GM20431 (cell line): ENCODE results near the gene INTS11.
"Not testable (repeated sequence)": the region's sequence is repeated elsewhere in the genome, so short reads cannot be mapped to it uniquely, and the experiment has no call there.

ENCODE experiments used
- in situ Hi-C: fragments of 300-500 bp; cut with MseI, MboI; formaldehyde crosslinking; loops from one replicate; pipeline ENCODE4 v1.15.0; 2020; ENCODE audit warnings: low sequenced_read_pairs; ENCODE audit not compliant: unreplicated experiment

Gene INTS11

DNA sequence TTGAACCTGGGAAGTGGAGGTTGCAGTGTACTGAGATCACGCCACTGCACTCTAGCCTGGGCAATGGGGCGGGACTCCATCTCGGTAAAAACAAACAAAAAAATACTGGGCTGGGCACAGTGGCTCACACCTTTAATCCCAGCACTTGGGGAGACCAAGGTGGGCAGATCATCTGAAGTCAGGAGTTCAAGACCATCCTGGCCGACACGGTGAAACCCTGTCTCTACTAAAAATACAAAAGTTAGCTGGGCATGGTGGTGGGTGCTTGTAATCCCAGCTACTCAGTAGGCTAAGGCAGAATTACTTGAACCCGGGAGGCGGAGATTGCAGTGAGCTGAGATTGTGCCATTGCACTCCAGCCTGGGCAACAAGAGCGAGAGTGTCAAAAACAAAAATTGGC is 8.3 kb downstream of the INTS11 start:
- in situ Hi-C loops: not testable (repeated sequence)

DNA sequence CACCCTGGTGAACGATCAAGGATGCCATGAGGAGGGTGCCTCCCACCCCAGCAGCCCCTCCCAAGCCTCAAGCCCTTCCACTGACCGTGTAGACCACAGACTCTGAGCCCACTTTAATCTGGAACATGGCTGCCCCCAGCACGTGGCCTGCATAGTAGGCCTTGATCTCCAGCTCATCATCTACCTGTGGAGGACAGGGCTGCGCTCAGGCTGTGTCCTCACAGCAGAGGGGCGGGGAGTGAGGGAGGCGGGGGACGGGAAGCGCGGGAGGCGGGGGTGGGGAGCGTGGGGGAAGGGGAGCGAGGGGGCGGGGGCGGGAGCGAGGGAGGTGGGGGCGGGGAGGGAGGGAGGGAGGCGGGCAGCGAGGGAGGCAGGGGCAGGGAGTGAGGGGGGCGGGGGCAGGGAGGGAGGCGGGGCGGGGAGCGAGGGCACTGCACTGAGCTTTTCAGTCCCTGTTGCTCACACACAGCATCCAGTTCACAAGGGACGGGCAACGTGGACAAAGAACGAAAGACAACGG is 9.0 kb downstream of the INTS11 start:
- in situ Hi-C loops: no loop called here

DNA sequence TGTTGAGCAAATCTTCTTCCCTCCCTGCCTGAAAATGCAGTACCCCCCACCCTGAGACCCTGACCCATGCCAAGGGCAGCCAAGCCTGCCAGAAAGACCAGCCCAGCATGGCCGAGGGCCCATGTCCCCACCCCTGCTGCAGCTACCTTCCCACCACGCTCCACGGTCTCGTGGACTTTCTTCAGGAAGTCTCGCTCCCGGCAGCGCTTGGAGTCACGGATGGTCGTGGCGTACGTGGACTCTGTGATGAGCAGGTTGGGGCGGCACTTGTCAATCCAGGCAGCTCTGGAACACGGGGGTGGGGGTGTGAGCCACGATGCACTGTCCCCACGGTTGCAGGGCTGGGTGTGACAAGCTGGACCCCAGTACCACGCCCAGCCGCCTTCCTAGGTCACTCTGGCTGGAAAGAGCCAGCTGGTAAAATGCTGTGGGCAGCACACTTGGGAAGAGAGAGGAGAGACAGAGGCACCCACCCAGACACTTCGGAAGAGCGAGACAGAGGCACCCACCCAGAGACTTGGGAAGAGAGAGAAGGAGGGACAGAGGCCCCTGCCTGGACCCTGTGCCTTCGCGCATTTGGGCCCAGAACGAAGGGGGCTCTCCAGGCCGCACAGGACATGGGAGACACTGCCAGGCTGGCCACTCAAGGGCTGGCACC is 9.7 kb downstream of the INTS11 start:
- in situ Hi-C loops: no loop called here

DNA sequence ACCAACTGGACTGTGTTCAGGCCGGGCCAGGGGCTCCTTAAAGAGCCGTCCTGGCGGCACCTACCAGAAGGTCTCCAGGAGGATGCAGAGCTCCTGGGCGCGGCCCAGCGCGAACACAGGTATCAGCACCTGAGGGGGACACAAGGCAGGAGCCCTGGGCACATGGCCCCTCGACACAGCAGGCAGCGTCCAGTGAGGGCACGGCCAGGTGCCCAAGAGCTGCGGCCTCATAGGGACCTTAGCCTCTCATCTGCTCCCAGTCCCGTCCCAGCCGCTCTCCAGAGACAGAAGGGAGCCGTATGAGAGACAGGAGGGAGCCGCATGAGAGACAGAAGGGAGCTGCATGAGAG is 10.2 kb downstream of the INTS11 start:
- in situ Hi-C loops: no loop called here

DNA sequence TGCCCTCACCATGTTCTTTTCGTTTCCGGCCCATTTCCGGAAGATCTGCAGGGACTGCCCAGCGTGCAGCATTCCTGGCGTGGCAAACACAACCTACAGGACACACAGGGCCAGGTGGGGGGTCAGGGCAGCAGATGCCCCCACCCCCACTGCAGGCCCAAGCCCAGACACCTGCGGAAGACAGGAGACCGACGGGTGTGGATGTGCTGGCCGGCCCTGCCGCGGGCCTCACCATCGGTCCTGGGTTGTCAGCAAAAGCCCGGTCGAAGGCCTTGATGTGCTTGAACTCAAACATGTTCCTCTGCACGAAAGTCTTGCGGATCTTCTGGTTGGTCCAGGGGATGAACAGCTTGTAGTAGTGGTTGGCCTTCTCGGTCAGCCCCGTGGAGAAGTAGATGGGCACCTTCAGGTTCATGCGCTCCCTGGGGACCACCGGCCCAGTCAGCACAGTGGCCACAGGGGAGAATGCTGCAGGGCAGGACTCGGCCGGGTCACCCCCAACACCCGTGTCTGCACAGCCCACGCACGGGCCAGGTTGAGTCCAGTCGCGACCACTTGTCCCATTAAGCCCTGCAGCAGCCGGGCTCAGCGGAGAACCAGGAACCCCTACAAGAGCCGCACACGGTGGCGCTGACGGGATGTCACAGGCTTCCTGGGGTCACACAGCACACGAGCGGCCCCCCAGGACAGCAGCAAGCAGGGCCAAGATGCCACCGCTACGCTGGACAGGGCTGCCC is 10.8 kb downstream of the INTS11 start:
- in situ Hi-C loops: no loop called here

DNA sequence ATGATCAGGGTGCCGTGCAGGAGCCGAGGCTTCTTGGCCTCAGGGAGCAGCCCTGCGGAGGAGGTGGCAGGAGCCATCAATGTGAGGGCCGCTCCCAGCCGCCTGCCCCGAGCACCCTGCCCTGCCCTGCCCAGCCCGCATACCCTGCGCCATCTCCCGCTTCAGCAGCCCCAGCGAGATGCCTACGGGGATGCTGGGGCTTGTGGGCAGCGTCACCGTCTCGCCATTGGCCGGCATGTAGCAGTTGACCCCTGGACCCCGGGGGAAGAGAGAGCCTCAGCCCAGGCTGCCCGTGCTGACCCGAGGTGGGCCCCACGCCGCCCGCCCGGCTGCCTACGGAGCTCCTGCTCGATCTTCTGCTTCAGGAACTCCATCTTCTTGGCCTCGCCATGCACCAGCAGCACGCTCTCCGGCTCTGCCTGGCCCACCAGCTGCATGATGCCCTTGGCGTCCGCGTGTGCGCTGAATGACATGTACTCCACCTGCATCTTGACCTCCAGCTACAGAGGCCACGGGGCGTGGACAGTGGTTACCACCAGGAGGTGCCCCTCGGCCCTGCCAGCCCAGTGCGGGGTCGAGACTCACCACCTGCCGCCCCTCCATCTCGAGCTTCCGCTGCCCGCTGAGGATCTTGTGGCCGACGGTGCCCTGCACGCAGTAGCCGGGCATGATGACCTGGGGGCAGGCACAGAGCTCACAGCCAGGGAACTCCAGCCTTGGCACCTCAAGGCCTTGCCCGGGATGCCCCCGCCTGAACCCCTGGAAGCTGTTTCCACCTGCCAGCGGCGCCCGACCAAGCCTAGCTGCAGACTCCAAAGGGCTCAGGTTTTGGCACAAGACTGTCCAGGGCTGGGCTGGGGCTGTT is 11.8 kb downstream of the INTS11 start:
- in situ Hi-C loops: no loop called here

DNA sequence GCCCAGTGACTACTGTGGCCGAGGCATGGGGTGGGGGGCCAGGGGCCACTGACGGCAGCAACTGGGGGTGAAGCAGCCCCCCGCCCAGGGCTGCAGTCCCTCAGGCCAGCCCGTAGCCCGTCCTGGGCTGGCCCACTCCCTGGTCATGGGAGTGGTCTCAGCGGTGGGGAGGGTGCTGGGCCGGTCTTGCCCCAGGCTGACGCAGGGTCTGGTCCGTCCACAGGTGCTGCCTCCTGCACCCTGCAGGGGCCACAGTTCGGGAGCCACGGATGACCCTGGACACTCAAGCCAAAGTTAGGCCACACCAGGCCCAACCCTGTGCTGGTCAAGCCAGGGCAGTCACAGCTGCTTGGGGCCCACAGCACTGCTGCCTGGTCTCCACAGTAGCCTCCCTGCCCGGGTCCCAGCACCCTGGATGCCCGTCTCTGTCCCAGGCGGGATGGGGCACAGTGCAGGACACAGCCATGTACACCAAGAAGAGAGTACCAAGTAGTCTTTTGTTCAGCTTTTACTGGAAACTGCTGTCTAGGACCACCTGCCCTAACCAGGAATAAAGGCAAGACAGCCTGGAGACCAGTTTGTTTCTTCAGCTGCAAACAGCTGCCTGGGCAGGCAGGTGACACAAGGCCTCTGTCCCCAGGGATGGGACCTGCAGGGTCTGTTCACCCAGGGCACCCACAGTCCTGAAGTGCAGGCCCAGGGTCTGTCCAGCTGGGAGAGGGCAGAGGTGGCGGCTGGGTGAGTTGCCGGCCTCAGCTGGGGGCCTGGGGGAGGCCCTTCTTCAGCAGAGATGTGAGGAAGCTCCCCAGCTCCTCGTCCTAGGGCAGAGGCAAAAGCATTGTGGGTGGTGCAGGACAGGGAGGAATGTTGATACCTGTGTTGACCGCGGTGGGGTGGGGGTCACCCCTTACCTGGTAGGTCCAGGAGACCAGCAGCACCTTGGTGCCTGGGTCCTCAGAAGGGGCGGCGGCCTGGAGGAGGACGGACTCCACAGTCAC is 13.1 kb downstream of the INTS11 start:
- in situ Hi-C loops: no loop called here

DNA sequence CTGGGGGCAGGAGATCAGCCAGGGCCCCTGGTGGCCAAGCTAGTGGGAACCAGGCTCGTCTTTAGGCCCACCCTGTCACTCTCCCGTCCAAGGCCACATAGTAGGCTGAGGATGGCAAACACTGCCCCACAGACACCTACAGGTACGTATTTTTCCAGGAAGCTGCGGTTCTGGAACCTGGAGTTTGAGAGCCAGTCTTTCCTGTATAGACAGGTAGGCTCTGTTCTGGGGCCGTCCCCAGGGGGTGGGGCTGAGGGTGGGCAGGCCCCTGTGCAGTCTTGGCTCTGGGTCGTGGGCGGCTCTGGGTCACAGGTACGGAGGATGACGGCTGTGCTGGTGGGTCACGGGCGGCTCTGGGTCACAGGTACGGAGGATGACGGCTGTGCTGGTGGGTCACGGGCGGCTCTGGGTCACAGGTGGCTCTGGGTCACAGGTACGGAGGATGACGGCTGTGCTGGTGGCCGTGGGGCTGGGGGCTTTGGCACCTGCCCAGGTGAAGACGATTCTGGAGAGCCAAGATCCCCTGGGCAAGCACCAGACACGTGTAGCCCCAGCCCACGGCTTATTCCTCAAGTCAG is 13.9 kb downstream of the INTS11 start:
- in situ Hi-C loops: no loop called here

DNA sequence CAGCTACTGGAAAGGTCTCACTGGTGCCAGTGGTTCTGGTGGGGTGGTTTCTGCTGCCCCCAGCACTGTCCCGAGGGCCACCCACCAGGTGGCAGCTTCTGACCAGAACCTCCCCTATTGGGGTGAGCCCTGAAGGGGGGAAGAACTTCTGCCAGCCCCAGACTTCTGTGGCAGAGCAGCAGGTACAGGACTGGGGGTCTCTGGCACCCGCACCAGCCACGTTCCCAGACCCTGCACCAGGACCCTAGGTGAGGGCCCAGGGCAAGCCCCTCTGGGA is 14.4 kb downstream of the INTS11 start:
- in situ Hi-C loops: no loop called here

DNA sequence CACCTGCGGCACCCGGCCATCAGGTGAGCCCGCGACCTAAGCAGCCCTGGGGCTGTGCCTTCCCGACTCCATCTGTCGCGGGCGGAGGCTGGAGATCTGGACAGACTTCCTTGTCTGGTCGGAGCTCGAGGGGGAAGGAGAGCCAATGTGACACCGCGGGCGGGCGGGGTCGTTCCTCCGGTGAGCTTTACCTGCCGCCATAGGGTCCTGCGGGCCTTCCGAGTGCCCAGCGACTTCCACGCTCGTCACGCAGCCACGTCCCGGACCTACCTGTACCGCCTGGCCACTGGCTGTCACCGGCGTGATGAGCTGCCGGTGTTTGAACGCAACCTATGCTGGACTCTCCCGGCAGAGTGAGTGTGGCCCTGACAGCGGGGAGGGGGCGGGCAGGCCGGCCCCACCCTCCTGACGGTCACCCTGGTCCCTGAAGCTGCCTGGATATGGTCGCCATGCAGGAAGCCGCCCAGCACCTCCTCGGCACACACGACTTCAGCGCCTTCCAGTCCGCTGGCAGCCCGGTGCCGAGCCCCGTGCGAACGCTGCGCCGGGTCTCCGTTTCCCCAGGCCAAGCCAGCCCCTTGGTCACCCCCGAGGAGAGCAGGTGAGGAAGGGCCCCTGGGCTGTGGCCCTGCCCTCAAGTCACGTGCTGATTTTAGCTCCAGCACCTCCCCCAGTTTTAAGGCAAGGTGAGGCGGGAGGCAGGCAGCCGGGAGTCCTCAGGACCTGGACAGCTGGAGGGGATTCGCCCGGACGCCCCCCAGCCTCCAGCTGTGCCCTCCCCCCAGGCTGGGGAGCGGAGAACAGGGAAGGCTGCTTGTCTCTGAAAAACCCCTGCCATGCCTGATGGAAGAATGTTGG is 15.0 kb downstream of the INTS11 start:
- in situ Hi-C loops: no loop called here

DNA sequence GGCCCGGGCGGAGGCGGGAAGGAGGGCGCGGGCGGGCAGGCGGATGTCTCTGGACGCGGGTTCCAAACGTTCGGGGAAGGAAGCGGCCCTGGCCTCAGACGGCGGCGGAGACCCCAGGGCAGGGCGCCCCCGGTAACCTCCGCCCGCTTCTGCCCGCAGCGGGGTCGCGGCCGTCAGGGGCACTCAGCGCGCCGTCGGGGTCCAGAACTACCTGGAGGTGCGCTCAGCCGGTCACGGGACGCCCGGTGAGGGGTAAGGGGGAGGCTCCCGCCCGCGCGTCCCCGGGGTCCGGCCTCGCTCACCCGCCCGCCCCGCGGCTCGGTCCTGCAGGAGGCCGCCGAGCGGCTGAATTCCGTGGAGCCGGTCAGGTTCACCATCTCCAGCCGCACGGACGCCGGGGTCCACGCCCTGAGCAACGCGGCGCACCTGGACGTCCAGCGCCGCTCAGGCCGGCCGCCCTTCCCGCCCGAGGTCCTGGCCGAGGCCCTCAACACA is 15.7 kb downstream of the INTS11 start:
- in situ Hi-C loops: no loop called here

DNA sequence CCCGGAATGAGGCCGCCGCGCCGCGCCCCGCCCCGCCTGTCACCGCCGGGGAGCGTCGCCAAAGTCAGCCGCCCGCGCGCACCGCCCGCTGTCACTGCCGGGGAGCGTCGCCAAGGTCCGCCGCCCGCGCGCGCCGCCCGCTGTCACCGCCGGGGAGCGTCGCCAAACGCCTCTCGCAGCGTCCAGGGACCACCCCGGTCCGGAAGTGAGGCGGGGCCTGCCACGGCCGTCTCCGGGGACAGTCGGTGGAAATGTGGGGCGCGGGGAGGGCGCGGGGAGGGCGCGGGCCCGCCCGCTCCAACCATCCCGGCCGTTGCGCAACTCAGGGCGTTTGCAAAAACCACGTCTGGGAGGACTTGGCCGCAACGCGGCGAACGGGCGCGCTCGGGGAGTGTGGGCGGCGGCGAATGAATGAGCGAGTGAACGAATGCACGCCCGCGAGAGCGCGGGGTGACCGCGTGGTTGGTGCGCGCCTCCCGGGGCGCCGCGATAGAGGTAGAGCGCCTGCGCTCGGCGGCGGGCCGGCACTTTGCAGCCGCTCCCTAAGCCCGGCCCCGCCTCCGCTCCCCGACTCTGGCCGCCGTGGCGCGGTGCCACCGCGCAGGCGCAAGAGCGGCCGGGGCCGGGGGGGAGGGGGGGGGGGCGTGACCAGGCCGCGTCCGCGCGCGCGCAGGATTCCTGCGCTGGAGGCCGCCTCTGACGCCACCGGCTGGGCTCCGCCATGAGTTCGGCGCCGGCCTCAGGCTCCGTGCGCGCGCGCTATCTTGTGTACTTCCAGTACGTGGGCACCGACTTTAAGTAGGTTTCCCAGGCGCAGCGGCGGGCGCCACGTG is 16.3 kb downstream of the INTS11 start, which contains the start of the genes ACAP3 and PUSL1:
TSS of gene ACAP3 (minus strand) at position 8 of the 833 bp plus-strand sequence. CDS start 115 bp downstream, outside the sequence.
TSS of gene PUSL1 (plus strand) at position 675 of the 833 bp plus-strand sequence. CDS start at position 722, 47 bp downstream.
- in situ Hi-C loops: no loop called here

DNA sequence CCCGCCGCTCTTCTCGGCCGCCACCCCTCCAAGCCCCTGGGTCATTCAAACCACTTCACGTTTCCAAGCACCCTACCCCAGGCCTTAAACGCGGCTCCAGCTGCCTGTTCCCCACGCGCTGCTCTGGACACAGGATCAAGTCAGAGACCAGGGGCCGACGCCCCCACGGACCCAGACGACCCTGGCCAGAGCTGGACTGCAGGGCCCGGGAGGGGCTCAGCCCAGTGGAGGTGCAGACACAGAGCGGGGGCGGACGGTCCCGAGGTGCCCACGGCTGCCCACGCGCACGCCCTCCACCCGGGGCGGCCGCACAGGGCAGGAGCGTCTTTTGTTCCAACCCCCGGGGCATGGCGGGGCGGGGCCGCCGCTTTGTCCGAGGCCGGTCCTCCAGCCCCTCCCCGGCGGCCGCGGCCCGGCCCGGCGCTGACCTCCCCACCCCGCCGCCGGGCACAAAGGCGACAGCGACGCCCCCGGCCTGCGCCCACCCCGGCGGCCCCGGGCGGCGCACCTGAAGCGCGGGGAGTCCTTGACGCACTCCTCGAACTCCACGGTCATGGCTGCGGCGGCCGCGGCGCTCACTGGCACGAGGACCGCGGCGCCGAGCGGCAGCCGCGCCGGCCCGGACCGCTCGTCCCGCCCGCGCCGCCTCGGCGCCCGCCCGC is 17.1 kb downstream of the INTS11 start:
- in situ Hi-C loops: no loop called here

DNA sequence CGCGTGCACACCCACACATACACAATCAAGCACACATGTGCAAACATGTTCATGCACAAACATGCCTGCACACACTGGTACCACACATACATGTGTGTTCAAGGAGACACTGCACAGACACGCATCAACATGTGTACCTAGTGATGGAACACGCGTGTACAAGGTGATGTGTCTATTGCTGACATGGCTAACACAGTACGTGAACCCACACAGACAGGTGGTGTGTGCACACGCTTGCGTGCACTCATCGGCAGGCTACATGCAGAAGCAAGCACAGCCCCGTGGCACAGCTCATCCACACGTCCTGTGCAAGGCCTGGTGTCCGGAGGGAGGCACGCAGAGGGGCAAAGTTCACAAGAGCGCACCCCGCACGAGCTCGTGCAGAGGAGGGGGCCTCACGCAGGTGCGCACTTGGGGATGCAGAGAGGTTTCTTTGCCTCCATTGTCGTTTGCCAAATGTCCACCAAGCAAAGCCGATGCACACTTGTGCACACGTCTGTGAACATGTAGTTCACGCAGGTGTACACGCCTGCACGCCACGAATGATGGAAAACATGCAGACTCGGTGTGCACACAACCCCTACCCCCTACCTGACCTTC is 17.7 kb downstream of the INTS11 start:
- in situ Hi-C loops: no loop called here

DNA sequence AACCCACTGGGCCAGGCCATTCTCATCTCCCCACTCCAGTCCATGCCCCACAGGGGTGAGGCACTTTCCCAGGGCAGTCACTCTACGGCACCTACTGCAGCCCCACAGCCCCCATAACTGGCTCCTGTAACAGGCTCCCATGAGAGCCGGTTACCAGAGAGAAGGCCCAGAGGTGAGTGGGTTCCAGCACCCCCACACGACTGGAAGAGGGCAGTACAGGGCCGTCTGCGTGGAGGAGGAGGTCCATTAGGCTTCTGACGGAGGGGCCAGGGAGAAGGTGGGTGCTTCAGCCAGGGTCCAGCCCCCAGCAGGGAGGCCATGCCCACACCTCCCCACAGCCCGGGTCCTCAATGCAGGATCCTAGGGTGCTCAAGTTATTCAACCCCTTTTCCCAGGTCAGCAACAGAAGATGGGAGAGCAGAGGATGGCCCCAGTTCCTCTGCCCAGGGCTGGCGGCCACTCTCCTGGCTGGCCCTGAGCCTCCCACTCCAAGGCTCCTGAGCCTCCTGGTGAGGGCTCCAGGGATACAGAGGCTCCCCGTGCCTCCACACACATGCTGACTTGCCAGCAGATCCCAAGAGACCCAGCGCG is 18.3 kb downstream of the INTS11 start:
- in situ Hi-C loops: no loop called here
